Measurements from ENCODE around the gene TXN.

The TXN gene

GRCh38 chr9:110288503-110288902 is 32.2 kb upstream of the TXN start:
- no peak for DNase-seq (ENCODE audit: low read depth)
- no peak for TF ChIP-seq CTCF (IDR thresholded peaks at IDR 0.05; ENCODE audit: low read length, missing control alignments)
- no peak overlapping the region for H3K4me3 ChIP-seq (replicated peaks; ENCODE audit: low read depth, low read length)

GRCh38 chr9:110287289-110287680 is 31.0 kb upstream of the TXN start:
- no peak for DNase-seq (ENCODE audit: low read depth)
- no peak overlapping the region for H3K4me3 ChIP-seq (replicated peaks; ENCODE audit: low read depth, low read length)
- no peak for TF ChIP-seq CTCF (IDR thresholded peaks at IDR 0.05; ENCODE audit: low read length, missing control alignments)

- no peak overlapping the region for H3K4me3 ChIP-seq (replicated peaks; ENCODE audit: low read depth, low read length)
- DNase-seq (ENCODE audit: low read depth): no peak
- no peak for TF ChIP-seq CTCF (IDR thresholded peaks at IDR 0.05; ENCODE audit: low read length, missing control alignments)
Observed at GRCh38 chr9:110284211-110284844, 28.0 kb upstream of the TXN start.

GRCh38 chr9:110283751-110284150 is 27.4 kb upstream of the TXN start:
- DNase-seq (ENCODE audit: low read depth): no peak
- no peak overlapping the region for H3K4me3 ChIP-seq (replicated peaks; ENCODE audit: low read depth, low read length)
- TF ChIP-seq CTCF (IDR thresholded peaks at IDR 0.05; ENCODE audit: low read length, missing control alignments): no peak

GRCh38 chr9:110282739-110283081 is 26.4 kb upstream of the TXN start:
- TF ChIP-seq CTCF (IDR thresholded peaks at IDR 0.05; ENCODE audit: low read length, missing control alignments): no peak
- DNase-seq (ENCODE audit: low read depth): no peak
- H3K4me3 ChIP-seq (replicated peaks; ENCODE audit: low read depth, low read length): no peak overlapping the region

GRCh38 chr9:110282018-110282738 is 25.9 kb upstream of the TXN start:
- no peak overlapping the region for H3K4me3 ChIP-seq (replicated peaks; ENCODE audit: low read depth, low read length)
- no peak for DNase-seq (ENCODE audit: low read depth)
- no peak for TF ChIP-seq CTCF (IDR thresholded peaks at IDR 0.05; ENCODE audit: low read length, missing control alignments)

Data from fibroblast of pulmonary artery (primary cell).